Chondrocyte (in vitro differentiated cells): ENCODE measurements around the gene DEDD. TPM values are rescaled to one million over a fixed set of nuclear protein-coding genes. Genes with fewer than 3 reads are reported as not detected.

Experiments used
- DNase-seq: peaks from one replicate; pipeline ENCODE4 v3.0.0; 2021; ENCODE audit warnings: mixed read lengths, low spot score
- H3K27ac Mint-ChIP-seq: one replicate; pipeline ENCODE4 v1.8.0; 2021; ENCODE audit warnings: mild to moderate bottlenecking, moderate library complexity, mixed read lengths; ENCODE audit not compliant: unreplicated experiment
- H3K27me3 Mint-ChIP-seq: 2 replicates; pipeline ENCODE4 v1.8.0; 2021; ENCODE audit warnings: low read depth, mixed read lengths
- H3K36me3 Mint-ChIP-seq: 2 replicates; pipeline ENCODE4 v1.8.0; 2021; ENCODE audit warnings: low read depth, mixed read lengths
- H3K4me1 Mint-ChIP-seq: 2 replicates; pipeline ENCODE4 v1.8.0; 2021; ENCODE audit warnings: low read depth, mild to moderate bottlenecking, mixed read lengths
- H3K4me3 Mint-ChIP-seq: one replicate; pipeline ENCODE4 v1.8.0; 2021; ENCODE audit warnings: mild to moderate bottlenecking, moderate library complexity, mixed read lengths; ENCODE audit not compliant: unreplicated experiment
- H3K9me3 Mint-ChIP-seq: 2 replicates; pipeline ENCODE4 v1.8.0; 2021; ENCODE audit warnings: low read depth, mixed read lengths
- CTCF ChIP-seq: fragments of 200-600 bp; sonication (generic); IDR thresholded peaks from 2 replicates; pipeline ENCODE4 v1.5.0; 2021; ENCODE audit warnings: antibody characterized with exemption, mild to moderate bottlenecking, moderate library complexity
- total RNA-seq: library from RNA; stranded (reverse); gene quantifications from 3 replicates; pipeline ENCODE4 v1.2.1, GENCODE V29; 2021

The DEDD gene
- total RNA-seq, 1 donor from 2014 or later, result 36.7 TPM

GRCh38 chr1:161159913-161160243 lies 27.4 kb upstream of the DEDD start:
- Mint-ChIP-seq H3K27me3 (no peaks in the 10 kb centered on the region), H3K4me3 (peak overlapping the region; percentile 79), H3K36me3 (peaks cover 14% of the 10 kb centered on the region), H3K4me1 (peaks cover 39% of the 10 kb centered on the region), H3K27ac (peak overlapping the region; percentile 86), H3K9me3 (no peaks in the 10 kb centered on the region)
- no peak for DNase-seq
- no peak for TF ChIP-seq CTCF

- H3K36me3 Mint-ChIP-seq, result peaks cover 14% of the 10 kb centered on the region
- H3K4me1 Mint-ChIP-seq, result peaks cover 44% of the 10 kb centered on the region
- H3K9me3 Mint-ChIP-seq, result no peaks in the 10 kb centered on the region
- peak within 1 kb of the TSS; percentile 79 for H3K4me3 Mint-ChIP-seq
- H3K27ac Mint-ChIP-seq, result peak within 1 kb of the TSS; percentile 86
- peak; percentile 60 for TF ChIP-seq CTCF
- DNase-seq, result peak; percentile 98
- H3K27me3 Mint-ChIP-seq, result no peaks in the 10 kb centered on the region
Observed at GRCh38 chr1:161159087-161159912, 26.8 kb upstream of the DEDD start, which contains the start of gene USP21. Gene USP21 (plus strand): TSS chr1:161159500. CDS start chr1:161160641, 1,141 bp downstream.

GRCh38 chr1:161158316-161159010 lies 26.0 kb upstream of the DEDD start:
- Mint-ChIP-seq H3K27ac (peak overlapping the region; percentile 86), H3K27me3 (no peaks in the 10 kb centered on the region)
- TF ChIP-seq CTCF, result no peak

GRCh38 chr1:161157867-161158266 lies 25.4 kb upstream of the DEDD start:
- peak overlapping the region; percentile 14 for H3K27ac Mint-ChIP-seq
- no peaks in the 10 kb centered on the region for H3K27me3 Mint-ChIP-seq
- H3K4me3 Mint-ChIP-seq, result no peak overlapping the region
- peaks cover 8% of the 10 kb centered on the region for H3K36me3 Mint-ChIP-seq
- H3K4me1 Mint-ChIP-seq, result peaks cover 48% of the 10 kb centered on the region
- no peak for TF ChIP-seq CTCF
- DNase-seq, result no peak
- H3K9me3 Mint-ChIP-seq, result no peaks in the 10 kb centered on the region

More at GRCh38 chr1:161158316-161159010, 26.0 kb upstream of the DEDD start:
- DNase-seq, result no peak
- Mint-ChIP-seq H3K4me3 (peak overlapping the region; percentile 79), H3K36me3 (peaks cover 13% of the 10 kb centered on the region), H3K4me1 (peaks cover 44% of the 10 kb centered on the region), H3K9me3 (no peaks in the 10 kb centered on the region)

- no peak for DNase-seq
- Mint-ChIP-seq H3K4me1 (peaks cover 23% of the 10 kb centered on the region), H3K4me3 (peak within 1 kb of the TSS; percentile 98), H3K27ac (peak within 1 kb of the TSS; percentile 100), H3K36me3 (peaks cover 7% of the 10 kb centered on the region), H3K27me3 (no peaks in the 10 kb centered on the region), H3K9me3 (no peaks in the 10 kb centered on the region)
- TF ChIP-seq CTCF, result no peak
Observed at GRCh38 chr1:161153682-161154337, 21.3 kb upstream of the DEDD start, which contains the start of gene UFC1. Gene UFC1 (plus strand): TSS chr1:161153978. CDS start chr1:161153998, 20 bp downstream.
